H1 (cell line): ENCODE measurements around the gene TSPAN32. TPM values are rescaled to one million over a fixed set of nuclear protein-coding genes. Genes with fewer than 3 reads are reported as not detected.

ENCODE experiments used
- CTCF ChIA-PET: fragments of 300-600 bp; sonication (Branson Sonifier 250); formaldehyde crosslinking; loops from one replicate; lab custom pipeline; 2021; ENCODE audit not compliant: partially characterized antibody; lab: Charles Lee
- POLR2A ChIA-PET: fragments of 300-600 bp; sonication (Branson Sonifier 250); formaldehyde crosslinking; loops from one replicate; lab custom pipeline; 2021; ENCODE audit warnings: inconsistent platforms; ENCODE audit not compliant: partially characterized antibody; lab: Charles Lee
- DNase-seq, 2 experiments: peaks; one replicate each; pipeline versions ENCODE4 v3.0.0 to v3.0.0-alpha.2; 2010 to 2022; ENCODE audit warnings: low spot score in 2 of 2, low read depth in 1 of 2, mixed read lengths in 1 of 2
- FAIRE-seq: peaks from 2 replicates; lab custom pipeline; 2011; peaks lifted over from hg19 to GRCh38; lab: Jason Lieb, UNC
- H2AFZ ChIP-seq: 2 replicates; pipeline ENCODE4 v1.8.1; 2012; ENCODE audit warnings: low read length, inconsistent platforms
- H2AK5ac ChIP-seq: 2 replicates; pipeline ENCODE4 v1.6.1; 2013; ENCODE audit warnings: low read depth, low read length
- H2BK120ac ChIP-seq: replicated peaks from 2 replicates; pipeline ENCODE3; 2013; ENCODE audit warnings: low read depth, low read length, inconsistent platforms
- H2BK12ac ChIP-seq: 2 replicates; pipeline ENCODE4 v1.6.1; 2013; ENCODE audit warnings: low read depth, low read length
- H2BK15ac ChIP-seq: 2 replicates; pipeline ENCODE4 v1.6.1; 2013; ENCODE audit warnings: low read length
- H2BK20ac ChIP-seq: 2 replicates; pipeline ENCODE4 v1.6.1; 2013; ENCODE audit warnings: low read length
- H2BK5ac ChIP-seq: 2 replicates; pipeline ENCODE4 v1.6.1; 2013; ENCODE audit warnings: low read depth, low read length
- H3K14ac ChIP-seq: 2 replicates; pipeline ENCODE4 v1.6.1; 2013; ENCODE audit warnings: inconsistent platforms; ENCODE audit not compliant: insufficient read length
- H3K18ac ChIP-seq: 2 replicates; pipeline ENCODE4 v1.6.1; 2013; ENCODE audit warnings: low read length; ENCODE audit errors: extremely low read depth
- H3K23ac ChIP-seq: 2 replicates; pipeline ENCODE4 v1.6.1; 2013; ENCODE audit warnings: inconsistent platforms; ENCODE audit not compliant: insufficient read length
- H3K23me2 ChIP-seq: 2 replicates; pipeline ENCODE4 v1.6.1; 2013; ENCODE audit warnings: low read depth, low read length
- H3K27ac ChIP-seq: 2 replicates; pipeline ENCODE4 v1.6.1; 2011; ENCODE audit warnings: low read depth, low read length, inconsistent platforms
- H3K27me3 ChIP-seq, 4 experiments: replicated peaks in 1 of 4; 1 replicate in 1 of 4; 2 replicates in 3 of 4; pipeline versions ENCODE4 v1.6.1 to v1.8.1; 2011 to 2013; ENCODE audit warnings: low read length in 3 of 4, mild to moderate bottlenecking in 3 of 4, inconsistent platforms in 2 of 4, mixed read lengths in 2 of 4, moderate library complexity in 1 of 4; ENCODE audit not compliant: control insufficient read depth in 3 of 4, insufficient read depth in 3 of 4; ENCODE audit errors: extremely low read depth in 1 of 4
- H3K36me3 ChIP-seq, 4 experiments: 2 replicates each; pipeline versions ENCODE4 v1.6.1 to v1.8.1; 2011 to 2013; ENCODE audit warnings: mild to moderate bottlenecking in 4 of 4, low read length in 3 of 4, moderate library complexity in 2 of 4, control low read depth in 1 of 4, inconsistent platforms in 1 of 4; ENCODE audit not compliant: insufficient read depth in 4 of 4, control insufficient read depth in 2 of 4
- H3K4ac ChIP-seq: replicated peaks from 2 replicates; pipeline ENCODE3; 2013; ENCODE audit warnings: low read length, low read depth, mixed read lengths, inconsistent platforms; ENCODE audit not compliant: insufficient read length
- H3K4me1 ChIP-seq, 4 experiments: replicated peaks in 1 of 4; 1 replicate in 1 of 4; 2 replicates in 3 of 4; pipeline versions ENCODE4 v1.6.1 to v1.8.1; 2011 to 2013; ENCODE audit warnings: low read length in 3 of 4, inconsistent platforms in 2 of 4, mixed read lengths in 1 of 4; ENCODE audit not compliant: insufficient read depth in 4 of 4, control insufficient read depth in 3 of 4
- H3K4me2 ChIP-seq, 2 experiments: 2 replicates each; pipeline versions ENCODE4 v1.6.1 to v1.8.1; 2011 to 2013; ENCODE audit warnings: low read depth in 2 of 2, low read length in 2 of 2, control low read depth in 1 of 2, inconsistent platforms in 1 of 2, mild to moderate bottlenecking in 1 of 2; ENCODE audit not compliant: insufficient read depth in 1 of 2
- H3K4me3 ChIP-seq, 4 experiments: fragments of 200-600, 300-600 bp in 1 of 4; sonication (generic), shearing (Covaris generic), sonication (Bioruptor Twin) in 1 of 4; 2 replicates each; pipeline versions ENCODE4 v1.5.1 to v1.8.1; 2011 to 2016; ENCODE audit warnings: low read length in 4 of 4, low read depth in 3 of 4, control low read depth in 2 of 4, inconsistent platforms in 2 of 4, mild to moderate bottlenecking in 2 of 4, mixed read lengths in 1 of 4, moderate library complexity in 1 of 4; ENCODE audit not compliant: insufficient read depth in 2 of 4; ENCODE audit errors: extremely low read depth in 1 of 4
- H3K56ac ChIP-seq: replicated peaks from 2 replicates; pipeline ENCODE3; 2013; ENCODE audit warnings: low read depth, mild to moderate bottlenecking, mixed read lengths, low read length, inconsistent platforms; ENCODE audit not compliant: insufficient read length
- H3K79me1 ChIP-seq: 2 replicates; pipeline ENCODE4 v1.6.1; 2013; ENCODE audit warnings: low read depth, low read length, control low read depth
- H3K79me2 ChIP-seq, 2 experiments: 2 replicates each; pipeline versions ENCODE4 v1.6.1 to v1.8.1; 2012 to 2013; ENCODE audit warnings: low read length in 2 of 2, mild to moderate bottlenecking in 2 of 2, inconsistent platforms in 1 of 2; ENCODE audit not compliant: insufficient read depth in 2 of 2, control insufficient read depth in 1 of 2
- H3K9ac ChIP-seq, 4 experiments: replicated peaks in 1 of 4; 1 replicate in 1 of 4; 2 replicates in 3 of 4; pipeline versions ENCODE4 v1.6.1 to v1.8.1; 2011 to 2013; ENCODE audit warnings: low read depth in 3 of 4, low read length in 3 of 4, control low read depth in 2 of 4, mild to moderate bottlenecking in 2 of 4, moderate library complexity in 2 of 4, inconsistent platforms in 1 of 4; ENCODE audit errors: extremely low read depth in 1 of 4
- H3K9me3 ChIP-seq, 2 experiments: 2 replicates each; pipeline versions ENCODE4 v1.6.1 to v1.8.1; 2012 to 2013; ENCODE audit warnings: mild to moderate bottlenecking in 2 of 2, moderate library complexity in 2 of 2, control low read depth in 1 of 2, inconsistent platforms in 1 of 2, low read depth in 1 of 2, low read length in 1 of 2, mixed read lengths in 1 of 2; ENCODE audit not compliant: insufficient read depth in 2 of 2
- H4K20me1 ChIP-seq, 2 experiments: replicated peaks in 1 of 2; 2 replicates each; pipeline versions ENCODE3 to v1.8.1; 2011 to 2013; ENCODE audit warnings: inconsistent platforms in 2 of 2, low read length in 2 of 2, mild to moderate bottlenecking in 1 of 2; ENCODE audit not compliant: insufficient read depth in 2 of 2, control insufficient read depth in 1 of 2
- H4K5ac ChIP-seq: 2 replicates; pipeline ENCODE4 v1.6.1; 2013; ENCODE audit warnings: low read length, low read depth, mixed read lengths, inconsistent platforms; ENCODE audit not compliant: insufficient read length
- H4K8ac ChIP-seq: 2 replicates; pipeline ENCODE4 v1.8.0; 2013; ENCODE audit warnings: mild to moderate bottlenecking, moderate library complexity, low read length, inconsistent platforms; ENCODE audit not compliant: insufficient read depth; ENCODE audit errors: extremely low read depth
- H4K91ac ChIP-seq: replicated peaks from 2 replicates; pipeline ENCODE3; 2013; ENCODE audit warnings: low read length, mixed read lengths, inconsistent platforms; ENCODE audit not compliant: insufficient read length
- RXRA ChIP-seq: IDR thresholded peaks from 2 replicates; pipeline ENCODE4 v1.6.1; 2011; ENCODE audit warnings: low read depth, mild to moderate bottlenecking, low read length, moderate library complexity; ENCODE audit not compliant: insufficient read depth
- SUZ12 ChIP-seq: fragments of 200-600 bp; sonication (generic); IDR thresholded peaks from 2 replicates; pipeline ENCODE4 v1.6.1; 2012; ENCODE audit warnings: mild to moderate bottlenecking, inconsistent platforms, low read length, moderate library complexity, mixed read lengths
- WGBS, 2 experiments: shearing (Covaris generic) in 1 of 2; methylation state at CpG; one replicate each; pipeline versions ENCODE4 v1.1.6 to v1.1.7; 2013 to 2015; ENCODE audit warnings: low lambda C conversion rate in 2 of 2, mixed read lengths in 2 of 2, inconsistent platforms in 1 of 2, low coverage in 1 of 2, missing lambda C conversion rate in 1 of 2; ENCODE audit not compliant: insufficient replicate concordance in 2 of 2, insufficient coverage in 1 of 2, insufficient read length in 1 of 2; ENCODE audit errors: extremely low coverage in 1 of 2, missing lambda C conversion rate in 1 of 2; 5-methylcytosine and 5-hydroxymethylcytosine counted together
- polyA plus RNA-seq, 7 experiments: library from polyadenylated mRNA; depleted of rRNA in 3 of 7; stranded (reverse) in 5 of 7; unstranded in 2 of 7; fragments of >200 nt in 5 of 7; fragments of 200-250 nt in 2 of 7; gene quantifications; 1 replicate in 5 of 7; 2 replicates in 1 of 7; 4 replicates in 1 of 7; pipeline versions ENCODE4 v1.2.1 to v1.2.3, GENCODE V29; 2011 to 2013; ENCODE audit warnings: missing spikeins in 2 of 7, mixed read lengths in 2 of 7
- total RNA-seq: library from RNA; stranded (reverse); fragmentation: NEBNext Ultra II Directional; extraction: Animal tissue kit (Norgen Biotek cat#: 25700); gene quantifications from 2 replicates; pipeline ENCODE4 v1.2.1, GENCODE V29; 2021

TSPAN32 gene
- total and polyA plus RNA-seq, 2 of the 8 experiments (the other 6 are each of a cell fraction or from before 2014, with no cell fraction given): not detected

DNA sequence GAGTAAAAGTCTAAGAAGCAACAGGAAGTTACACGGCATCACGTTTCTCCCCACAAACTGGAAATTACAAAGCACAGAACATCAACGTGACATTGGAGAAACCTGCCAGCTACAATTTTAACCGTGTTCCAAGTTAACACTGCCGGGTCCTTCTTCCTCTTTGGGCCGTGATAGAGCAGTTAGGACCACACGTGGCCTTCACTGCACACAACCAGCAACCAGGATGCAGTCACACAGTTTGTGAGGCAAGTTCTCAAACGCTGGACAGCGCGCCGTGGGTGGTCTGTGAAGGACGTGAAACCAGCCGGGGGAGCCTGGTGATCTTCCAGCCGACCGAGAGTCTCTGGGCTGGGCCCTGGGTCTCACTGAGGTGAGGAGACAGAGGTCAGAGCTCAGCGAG is 14.7 kb upstream of the TSPAN32 start:
- Histone ChIP-seq H3K4me3 (no peak overlapping the region), H3K27ac (no peak overlapping the region), H2BK5ac (no peak overlapping the region), H2AFZ (no peak overlapping the region), H2BK15ac (no peak overlapping the region), H4K8ac (no peak overlapping the region), H3K23ac (no peak overlapping the region), H3K18ac (no peak overlapping the region), H3K4me2 (no peak overlapping the region), H2BK20ac (no peak overlapping the region), H3K36me3 (no peaks in the 10 kb centered on the region), H3K9ac (no peak overlapping the region), H3K23me2 (no peaks in the 10 kb centered on the region), H3K9me3 (no peaks in the 10 kb centered on the region), H2AK5ac (no peak overlapping the region), H4K91ac (no peak overlapping the region), H4K20me1 (peaks cover 0 to 2% of the 10 kb centered on the region in 2 experiments), H2BK120ac (no peak overlapping the region), H4K5ac (no peak overlapping the region), H3K56ac (no peak overlapping the region), H3K79me2 (no peaks in the 10 kb centered on the region), H3K27me3 (peaks cover 0 to 6% (median 4%) of the 10 kb centered on the region in 4 experiments; a peak in 4 of 7 replicates), H2BK12ac (0 out of 2 replicates have a peak overlapping the region, but pooled peaks have one; percentile 4), H3K4ac (no peak overlapping the region), H3K79me1 (no peaks in the 10 kb centered on the region), H3K14ac (no peak overlapping the region), H3K4me1 (peaks cover 0 to 5% (median 3%) of the 10 kb centered on the region in 4 experiments; a peak in 2 of 7 replicates)
- DNase-seq (no peak), FAIRE-seq (no peak)
- WGBS, 2 experiments: 85% methylated on average over 15 of the region's 16 CpGs; no CpG with 5 or more reads in 1 of the 2 experiments
- POLR2A ChIA-PET: interaction anchor here (0.7 kb wide), 1 partner anchor 28 kb away, joined by 3 read pairs; no protein-coding TSS in a partner anchor
- CTCF ChIA-PET: interaction anchor here (1.0 to 4.6 kb wide), 6 partner anchors 11 to 133 kb away, joined by 3 to 27 read pairs (median 14); no protein-coding TSS in a partner anchor
- TF ChIP-seq RXRA: no peak
- TF ChIP-seq SUZ12: no peak
